Panc1 (cell line): ENCODE data around the gene SLC12A7.

Source experiments
- TCF7L2 ChIP-seq: IDR thresholded peaks from 2 replicates; pipeline ENCODE4 v1.6.1; 2011; ENCODE audit warnings: mild to moderate bottlenecking, low read depth, low read length, inconsistent platforms
- TF ChIP-seq, protein P1 (sequence below): fragments of 450-650 bp; IDR thresholded peaks from 2 replicates; pipeline ENCODE4 v1.5.1; 2017; ENCODE audit warnings: mild to moderate bottlenecking

DNA sequence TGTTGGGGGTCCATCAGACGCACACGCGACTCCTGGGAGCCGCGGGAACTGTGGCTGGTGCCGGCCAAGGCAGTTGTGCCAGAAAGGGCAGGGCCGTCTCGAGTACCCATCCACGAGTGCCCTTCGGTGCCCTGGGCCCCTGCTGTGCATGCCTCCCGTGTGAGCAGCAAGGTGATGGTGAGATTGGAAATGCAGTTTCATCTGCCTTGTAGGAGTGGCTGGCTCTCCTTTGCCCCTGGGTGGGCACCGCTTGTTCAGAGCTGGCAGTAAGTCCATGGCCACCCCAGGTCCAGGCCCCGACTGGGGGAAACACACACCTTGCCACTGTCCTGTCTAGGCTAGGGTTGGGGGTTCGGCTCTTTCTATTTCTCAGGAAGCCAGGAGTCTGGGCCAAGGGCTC is 97.5 kb downstream of the SLC12A7 start:
- TF ChIP-seq, protein P1, sequence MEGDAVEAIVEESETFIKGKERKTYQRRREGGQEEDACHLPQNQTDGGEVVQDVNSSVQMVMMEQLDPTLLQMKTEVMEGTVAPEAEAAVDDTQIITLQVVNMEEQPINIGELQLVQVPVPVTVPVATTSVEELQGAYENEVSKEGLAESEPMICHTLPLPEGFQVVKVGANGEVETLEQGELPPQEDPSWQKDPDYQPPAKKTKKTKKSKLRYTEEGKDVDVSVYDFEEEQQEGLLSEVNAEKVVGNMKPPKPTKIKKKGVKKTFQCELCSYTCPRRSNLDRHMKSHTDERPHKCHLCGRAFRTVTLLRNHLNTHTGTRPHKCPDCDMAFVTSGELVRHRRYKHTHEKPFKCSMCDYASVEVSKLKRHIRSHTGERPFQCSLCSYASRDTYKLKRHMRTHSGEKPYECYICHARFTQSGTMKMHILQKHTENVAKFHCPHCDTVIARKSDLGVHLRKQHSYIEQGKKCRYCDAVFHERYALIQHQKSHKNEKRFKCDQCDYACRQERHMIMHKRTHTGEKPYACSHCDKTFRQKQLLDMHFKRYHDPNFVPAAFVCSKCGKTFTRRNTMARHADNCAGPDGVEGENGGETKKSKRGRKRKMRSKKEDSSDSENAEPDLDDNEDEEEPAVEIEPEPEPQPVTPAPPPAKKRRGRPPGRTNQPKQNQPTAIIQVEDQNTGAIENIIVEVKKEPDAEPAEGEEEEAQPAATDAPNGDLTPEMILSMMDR = no peak
- TF ChIP-seq TCF7L2 = no peak
